Transverse colon (tissue), 4 donors: Measurements from ENCODE around the gene AMOTL2.

Source experiments
- EP300 ChIP-seq: sonication (generic); formaldehyde crosslinking; IDR thresholded peaks from one replicate; pipeline ENCODE4 v1.6.1; 2017; ENCODE audit warnings: antibody characterized with exemption, low read depth
- POLR2A ChIP-seq: fragments of 450-650 bp; IDR thresholded peaks from one replicate; pipeline ENCODE4 v1.6.1; 2016; ENCODE audit warnings: antibody characterized with exemption, mild to moderate bottlenecking, moderate library complexity
- POLR2AphosphoS5 ChIP-seq, 3 donors: sonication (generic); formaldehyde crosslinking; IDR thresholded peaks; one replicate each; pipeline ENCODE4 v1.6.1; 2016; ENCODE audit warnings: antibody characterized with exemption in 3 of 3
- TF ChIP-seq, protein P1 (sequence below), 5 experiments: fragments of 200-600 bp in 3 of 5; fragments of 450-650 bp in 2 of 5; sonication (generic) in 3 of 5; IDR thresholded peaks; 1 replicate in 2 of 5; 2 replicates in 3 of 5; pipeline ENCODE4 v1.5.1; 2016 to 2017; ENCODE audit warnings: antibody characterized with exemption in 5 of 5, inconsistent platforms in 3 of 5, mild to moderate bottlenecking in 2 of 5, moderate library complexity in 1 of 5

GRCh38 chr3:134345202-134345601 is 29.0 kb downstream of the AMOTL2 start:
- TF ChIP-seq POLR2A (no peak), POLR2AphosphoS5 (IDR thresholded peaks at IDR 0.05) (no peak), EP300 (no peak)
- TF ChIP-seq, protein P1, sequence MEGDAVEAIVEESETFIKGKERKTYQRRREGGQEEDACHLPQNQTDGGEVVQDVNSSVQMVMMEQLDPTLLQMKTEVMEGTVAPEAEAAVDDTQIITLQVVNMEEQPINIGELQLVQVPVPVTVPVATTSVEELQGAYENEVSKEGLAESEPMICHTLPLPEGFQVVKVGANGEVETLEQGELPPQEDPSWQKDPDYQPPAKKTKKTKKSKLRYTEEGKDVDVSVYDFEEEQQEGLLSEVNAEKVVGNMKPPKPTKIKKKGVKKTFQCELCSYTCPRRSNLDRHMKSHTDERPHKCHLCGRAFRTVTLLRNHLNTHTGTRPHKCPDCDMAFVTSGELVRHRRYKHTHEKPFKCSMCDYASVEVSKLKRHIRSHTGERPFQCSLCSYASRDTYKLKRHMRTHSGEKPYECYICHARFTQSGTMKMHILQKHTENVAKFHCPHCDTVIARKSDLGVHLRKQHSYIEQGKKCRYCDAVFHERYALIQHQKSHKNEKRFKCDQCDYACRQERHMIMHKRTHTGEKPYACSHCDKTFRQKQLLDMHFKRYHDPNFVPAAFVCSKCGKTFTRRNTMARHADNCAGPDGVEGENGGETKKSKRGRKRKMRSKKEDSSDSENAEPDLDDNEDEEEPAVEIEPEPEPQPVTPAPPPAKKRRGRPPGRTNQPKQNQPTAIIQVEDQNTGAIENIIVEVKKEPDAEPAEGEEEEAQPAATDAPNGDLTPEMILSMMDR (IDR thresholded peaks at IDR 0.05) = no peak
